T-helper 9 cell (primary cell): Measurements from ENCODE around the gene PIGX.
"Not testable (repeated sequence)": the region's sequence is repeated elsewhere in the genome, so short reads cannot be mapped to it uniquely, and the experiment has no call there.

Experiments
- DNase-seq: peaks from one replicate; pipeline ENCODE4 v3.0.0-alpha.2; 2020

PIGX gene

DNA sequence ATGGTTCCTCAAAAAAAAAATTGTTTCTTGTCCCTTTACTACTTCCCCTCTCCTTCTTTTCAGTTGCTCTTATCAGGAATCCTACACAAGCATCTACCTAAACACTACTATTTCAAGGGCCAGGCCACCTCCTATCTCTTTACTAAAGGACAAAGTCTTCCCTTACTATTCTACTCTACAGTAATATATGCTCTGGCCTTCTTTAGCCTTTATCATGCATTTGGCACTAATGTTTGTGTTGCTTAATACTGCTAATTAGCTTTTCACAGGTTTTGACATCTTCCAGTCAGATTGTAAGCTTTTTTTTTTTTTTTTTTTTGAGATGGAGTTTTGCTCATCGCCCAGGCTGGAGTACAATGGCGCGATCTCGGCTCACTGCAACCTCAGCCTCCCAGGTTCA, 5.4 kb upstream of the PIGX start:
- DNase-seq: no peak

DNA sequence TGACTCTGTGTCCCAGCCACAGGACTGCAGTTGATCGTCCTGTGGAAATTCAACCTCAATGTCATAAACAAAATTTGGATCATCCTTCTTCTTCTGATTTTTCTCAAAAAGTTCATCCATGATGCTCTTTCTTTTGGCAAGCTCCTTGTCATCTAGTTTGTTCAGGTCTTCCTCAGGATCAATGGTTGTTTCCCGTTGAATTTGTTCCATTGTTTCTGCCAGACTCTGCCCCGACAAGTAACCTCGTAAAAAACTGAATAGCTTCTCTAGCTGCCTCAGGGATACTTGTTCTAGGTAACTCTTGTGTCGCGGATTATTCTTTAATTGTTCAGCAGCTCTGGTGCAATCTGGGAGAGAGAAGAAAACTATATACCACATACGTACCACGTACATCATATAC, 4.6 kb upstream of the PIGX start:
- DNase-seq: no peak

DNA sequence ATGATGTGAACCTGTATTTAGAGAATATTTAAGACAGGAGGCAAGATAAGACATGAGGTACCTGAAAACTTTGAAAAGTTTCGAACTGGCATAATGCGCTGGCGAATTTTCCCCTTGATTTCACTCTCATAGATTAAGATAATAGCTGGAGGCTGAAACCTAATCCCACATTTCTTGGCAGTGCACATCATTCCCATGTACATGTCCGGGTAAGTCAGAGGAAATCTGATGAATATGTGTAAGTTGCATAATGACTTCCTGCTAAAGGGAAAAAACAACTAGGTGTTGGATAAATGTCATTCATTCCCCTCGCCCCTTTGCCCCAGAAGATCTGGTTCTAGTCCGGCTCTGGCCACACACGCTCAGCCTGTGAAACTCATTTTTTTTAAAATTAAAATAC, 3.7 kb upstream of the PIGX start:
- DNase-seq: no peak

DNA sequence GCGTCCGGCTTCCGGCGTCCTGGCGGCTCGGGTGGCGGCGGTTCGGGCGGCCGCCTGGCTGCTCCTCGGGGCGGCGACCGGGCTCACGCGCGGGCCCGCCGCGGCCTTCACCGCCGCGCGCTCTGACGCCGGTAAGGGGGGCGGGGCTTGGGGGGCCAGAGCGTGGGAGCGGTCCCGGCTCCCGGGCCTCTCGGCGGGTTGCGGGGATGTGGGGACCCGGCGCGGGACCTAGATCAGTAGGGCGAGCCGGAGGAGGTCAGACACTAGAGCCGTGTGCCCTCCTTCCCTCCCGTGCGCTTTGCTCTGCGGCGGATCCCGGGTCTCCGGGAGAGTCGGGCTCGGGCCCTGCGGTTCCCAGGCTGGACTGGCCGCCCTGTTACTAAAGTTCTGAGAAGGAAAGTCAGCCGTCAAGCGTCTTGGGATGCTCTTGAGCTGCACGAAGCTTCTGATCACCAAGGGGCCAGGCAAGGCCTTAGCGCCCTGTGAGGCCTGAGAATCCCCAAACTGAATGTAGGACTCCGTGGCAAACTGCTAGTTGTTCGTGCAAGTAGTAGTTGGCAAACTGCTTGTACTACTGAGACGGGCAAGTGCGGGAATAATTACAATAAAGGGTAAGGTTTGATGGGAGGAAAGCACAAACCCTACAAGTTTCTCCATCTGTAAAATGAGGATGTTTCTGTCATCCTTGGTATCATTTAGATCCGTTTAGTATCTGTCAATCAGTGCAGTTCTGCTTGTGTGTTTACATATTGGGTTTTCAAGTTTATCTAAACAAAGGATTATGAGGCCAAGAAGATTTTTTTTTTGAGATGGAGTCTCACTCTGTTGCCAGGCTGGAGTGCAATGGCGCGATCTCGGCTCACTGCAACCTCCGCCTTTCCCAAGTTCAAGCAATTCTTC, 587 bp downstream of the PIGX start:
- peak; percentile 68 for DNase-seq

DNA sequence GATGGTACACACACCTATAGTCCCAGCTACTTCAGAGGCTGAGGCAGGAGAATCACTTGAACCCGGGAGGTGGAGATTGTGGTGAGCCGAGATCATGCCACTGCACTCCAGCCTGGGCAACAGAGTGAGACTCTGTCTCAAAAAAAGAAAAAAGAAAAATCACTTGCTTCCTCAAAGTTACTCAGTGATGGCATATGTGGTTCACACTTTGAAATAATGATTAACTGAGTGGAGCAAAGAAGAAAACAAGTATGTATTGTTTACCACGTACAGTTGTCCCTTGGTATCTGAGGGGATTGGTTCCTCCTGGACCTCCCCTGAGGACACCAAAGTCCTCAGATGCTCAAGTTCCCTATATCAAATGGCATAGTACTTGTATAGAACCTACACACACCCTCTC, 5.0 kb downstream of the PIGX start:
- not testable (repeated sequence) for DNase-seq

DNA sequence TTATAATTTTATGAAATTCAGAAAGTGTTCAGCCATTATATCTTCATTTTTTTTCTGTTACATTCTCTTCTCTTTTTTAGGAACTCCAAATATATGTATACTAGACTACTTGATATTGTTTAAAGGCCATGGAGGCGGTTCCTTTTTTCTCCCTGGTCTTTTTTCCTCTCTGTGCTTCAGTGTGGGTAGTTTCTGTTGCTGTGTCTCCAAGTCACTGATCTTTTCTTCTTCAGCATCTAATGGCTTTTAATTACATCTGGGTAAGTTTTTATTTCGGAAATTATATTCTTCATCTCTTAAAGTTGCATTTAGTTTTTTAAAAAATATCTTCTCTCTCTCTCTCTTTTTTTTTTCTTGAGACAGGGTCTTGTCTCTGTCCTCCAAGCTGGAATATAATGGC, 8.9 kb downstream of the PIGX start:
- DNase-seq: no peak

DNA sequence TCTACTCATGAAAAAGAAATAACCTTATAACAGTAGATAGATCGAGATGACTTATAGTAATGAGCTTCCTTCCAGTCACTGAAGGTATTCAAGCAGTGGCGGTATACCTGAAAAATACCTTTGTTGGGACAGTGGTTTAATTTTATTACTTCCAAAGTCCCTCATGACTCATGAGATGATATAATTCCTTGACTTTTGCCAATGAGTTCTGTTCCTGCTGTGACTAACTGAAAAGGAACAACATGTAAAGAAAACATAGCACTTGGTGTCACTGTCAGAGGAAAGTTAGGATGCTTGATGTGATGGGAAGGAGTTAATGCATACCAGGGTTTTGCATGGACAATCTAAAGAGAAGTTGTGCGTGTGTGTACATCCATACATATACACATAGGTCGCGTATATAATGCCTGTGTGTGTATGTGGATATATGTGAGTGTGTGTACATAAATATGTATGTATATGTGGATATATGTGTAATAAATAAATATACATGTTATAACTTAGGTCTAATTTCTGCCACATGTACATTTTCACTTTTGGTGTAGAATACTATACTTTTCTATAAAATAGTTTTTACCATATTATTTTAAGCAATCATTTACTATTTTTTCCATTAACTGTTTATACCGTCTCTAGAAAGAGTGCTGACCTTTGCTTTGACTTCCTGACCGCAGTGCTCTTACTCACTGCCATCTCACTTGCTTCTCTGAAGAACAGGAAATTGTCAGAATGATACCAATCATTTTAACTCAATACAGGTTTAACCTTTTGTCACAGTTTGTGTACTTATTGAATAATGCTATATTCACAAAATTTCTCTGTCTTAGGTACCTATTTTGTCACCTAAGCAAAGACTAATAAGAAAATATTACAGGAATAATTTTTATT, 14.9 kb downstream of the PIGX start:
- DNase-seq: no peak

DNA sequence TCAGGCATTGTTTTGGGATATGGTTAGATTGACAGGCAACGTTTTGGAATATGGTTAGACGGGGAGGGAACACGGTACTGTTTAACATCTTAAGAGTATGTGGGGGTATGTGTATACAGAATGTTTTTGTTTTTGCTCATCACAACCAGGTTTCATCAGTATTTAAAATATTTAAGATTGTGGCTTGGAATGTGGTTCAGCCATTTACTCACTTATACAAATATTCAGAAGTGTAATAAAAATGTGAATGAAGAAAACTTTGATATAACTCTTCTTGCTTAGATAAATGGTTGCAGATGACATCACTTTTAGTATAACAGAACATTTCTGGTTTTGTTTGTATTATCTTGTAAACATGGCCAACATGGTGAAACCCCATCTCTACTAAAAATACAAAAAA, 23.6 kb downstream of the PIGX start:
- DNase-seq: no peak

DNA sequence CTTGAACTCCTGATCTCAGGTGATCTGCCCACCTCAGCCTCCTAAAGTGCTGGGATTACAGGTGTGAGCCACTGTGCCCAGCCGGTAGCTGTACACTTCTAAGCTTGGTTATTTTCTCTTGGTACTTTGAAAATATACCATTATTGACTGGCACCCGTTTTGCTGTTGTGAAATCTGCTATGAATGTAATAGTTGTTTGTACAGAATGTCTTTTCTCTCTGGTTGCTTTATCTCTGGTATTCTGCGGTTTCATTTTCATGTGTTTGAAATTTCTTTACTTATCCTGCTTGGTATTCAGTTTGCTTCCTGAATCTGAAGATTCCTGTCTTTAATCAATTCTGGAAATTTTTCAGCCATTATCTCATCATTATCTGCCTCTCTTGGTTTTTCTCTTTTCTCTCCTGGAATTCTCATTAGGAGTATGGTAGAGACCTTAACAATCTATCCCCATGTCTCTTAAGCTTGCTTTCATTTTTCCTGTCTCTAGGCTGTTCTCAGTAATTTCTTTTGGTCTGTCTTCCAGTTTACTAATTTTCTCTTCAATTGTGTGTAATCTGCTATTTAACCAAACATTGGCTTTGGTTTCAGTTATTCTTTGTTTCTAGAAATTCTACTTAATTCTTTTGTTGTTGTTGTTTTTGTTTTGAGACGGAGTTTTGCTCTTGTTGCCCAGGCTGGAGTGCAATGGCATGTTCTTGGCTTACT, 24.6 kb downstream of the PIGX start:
- no peak for DNase-seq

DNA sequence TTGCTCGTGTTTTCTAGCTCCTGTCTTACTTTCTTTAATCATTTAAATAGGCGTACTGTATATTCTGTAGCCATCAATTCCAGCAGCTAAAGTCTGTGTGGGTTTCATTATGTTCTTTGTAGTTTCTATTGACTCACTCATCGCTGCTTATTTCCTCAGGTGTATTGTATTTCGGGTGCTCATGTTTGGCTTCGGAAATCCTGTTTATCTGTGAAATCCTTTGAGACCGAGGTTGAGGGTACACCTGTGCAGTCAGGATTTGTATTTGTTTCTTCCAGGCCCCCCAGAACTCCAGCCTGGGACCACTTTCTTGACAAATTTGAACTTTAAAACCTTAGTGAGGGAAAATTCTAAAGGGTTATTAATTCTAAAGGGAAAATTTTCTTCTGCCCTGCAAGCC, 25.5 kb downstream of the PIGX start:
- no peak for DNase-seq

DNA sequence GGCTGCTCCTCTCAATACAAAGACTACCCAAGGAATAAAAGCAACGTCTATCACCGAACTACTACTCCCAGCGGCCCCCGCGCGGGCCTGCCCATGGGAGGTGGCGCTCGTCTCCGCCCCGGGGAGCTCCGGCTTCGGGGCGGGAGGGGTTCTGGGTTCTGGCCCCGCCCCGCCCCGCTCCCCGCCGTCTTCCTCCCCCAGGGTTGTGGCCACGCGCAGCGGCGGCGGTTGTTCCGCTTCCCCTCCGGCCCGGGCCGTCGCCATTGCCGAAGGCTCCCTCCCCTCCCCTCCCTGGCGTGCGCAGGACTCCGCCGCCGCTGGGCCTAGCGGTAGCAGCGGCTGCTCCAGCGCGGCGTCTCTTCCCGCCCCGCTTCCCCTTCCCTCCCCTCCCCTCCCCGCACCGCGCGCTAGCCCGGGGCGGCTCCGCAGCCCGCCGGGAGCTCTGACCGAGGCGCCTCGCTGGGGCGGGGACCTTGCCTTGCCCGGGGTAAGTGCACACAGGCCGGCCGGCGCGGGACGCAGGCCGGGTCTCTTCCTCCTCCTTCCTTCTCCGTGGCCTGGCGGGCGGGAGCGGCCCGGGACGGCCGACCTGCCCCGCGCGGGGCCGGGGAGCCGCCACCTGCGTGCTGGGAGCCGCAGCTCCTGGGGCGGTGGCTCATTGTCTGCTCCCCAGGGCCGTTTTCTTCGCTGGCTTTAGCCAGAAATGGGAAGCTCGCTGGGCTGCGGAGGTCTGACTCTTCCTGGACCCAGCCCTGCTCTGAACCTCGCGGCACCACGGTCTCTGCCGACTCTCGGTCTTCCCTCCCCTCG, 27.7 kb downstream of the PIGX start, which contains the start of gene PAK2:
PAK2 (plus strand) TSS at position 187 of the 810 bp plus-strand sequence. CDS start 42,790 bp downstream, outside the sequence.
- DNase-seq: peak; percentile 89

DNA sequence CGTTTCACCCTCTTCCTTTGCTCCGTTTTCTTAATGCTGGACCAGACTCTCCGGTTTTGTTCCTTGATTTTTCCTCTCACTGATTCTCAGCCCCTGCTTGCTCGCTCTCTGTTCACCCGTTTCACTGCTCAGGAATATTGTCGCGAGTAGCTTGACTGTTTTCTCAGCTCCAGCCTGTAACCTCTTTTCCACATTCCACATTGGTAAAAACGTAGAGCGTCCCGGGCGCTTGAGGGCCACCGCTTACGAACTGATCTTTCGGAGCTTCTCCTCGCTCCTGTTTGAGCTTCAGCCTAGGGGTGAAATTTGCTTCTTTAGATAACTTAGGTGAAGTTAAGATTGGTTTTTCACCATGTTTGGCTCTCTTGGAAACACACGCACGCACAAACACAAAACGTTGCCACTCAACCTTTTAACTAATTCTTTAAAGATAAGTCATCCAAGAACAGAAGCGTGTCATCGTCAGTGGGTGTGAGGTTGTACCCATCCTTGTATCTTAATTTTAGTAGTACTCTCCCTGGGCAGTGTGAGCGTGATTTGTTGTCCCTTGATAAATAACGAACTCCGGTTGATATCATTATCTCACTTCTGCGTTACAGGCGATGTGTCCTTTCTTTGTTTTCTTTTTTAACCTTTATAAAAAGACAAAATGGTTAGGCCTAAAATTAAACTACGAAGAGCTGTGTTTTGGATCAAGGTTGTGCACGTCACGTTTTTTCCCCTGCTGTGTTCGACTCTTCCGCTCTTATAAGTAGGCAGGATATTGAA, 28.5 kb downstream of the PIGX start:
- DNase-seq: peak; percentile 6

DNA sequence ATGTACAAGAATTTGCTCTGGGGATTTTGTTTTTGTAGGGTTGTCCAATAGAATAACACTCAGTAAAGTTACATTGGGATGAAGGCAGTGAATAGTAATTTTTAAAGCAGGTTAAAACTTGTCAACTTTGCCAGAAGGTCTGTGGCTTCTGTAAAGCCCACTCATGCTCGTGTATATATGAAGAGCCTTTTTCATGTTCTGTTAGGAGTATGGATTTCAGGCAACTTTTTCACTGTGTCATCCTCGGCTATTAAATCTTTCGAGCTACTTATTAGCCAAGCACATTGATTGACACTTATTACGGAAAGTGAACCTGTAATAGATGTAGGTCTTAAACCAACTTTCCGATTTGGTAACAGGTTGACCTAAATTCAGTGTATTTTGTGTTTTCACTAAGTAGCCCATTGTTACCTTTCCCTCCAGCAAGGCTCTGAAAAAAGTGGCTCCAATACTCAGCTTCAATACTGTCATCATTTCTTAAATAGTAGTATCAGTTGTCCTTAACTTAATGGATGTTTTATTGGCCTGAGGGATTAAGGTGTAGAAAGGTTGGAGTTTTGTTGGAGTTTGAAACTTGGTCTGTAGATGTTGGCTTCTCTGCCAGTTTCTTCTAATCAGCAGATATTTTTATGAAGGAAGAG, 29.2 kb downstream of the PIGX start:
- no peak for DNase-seq

DNA sequence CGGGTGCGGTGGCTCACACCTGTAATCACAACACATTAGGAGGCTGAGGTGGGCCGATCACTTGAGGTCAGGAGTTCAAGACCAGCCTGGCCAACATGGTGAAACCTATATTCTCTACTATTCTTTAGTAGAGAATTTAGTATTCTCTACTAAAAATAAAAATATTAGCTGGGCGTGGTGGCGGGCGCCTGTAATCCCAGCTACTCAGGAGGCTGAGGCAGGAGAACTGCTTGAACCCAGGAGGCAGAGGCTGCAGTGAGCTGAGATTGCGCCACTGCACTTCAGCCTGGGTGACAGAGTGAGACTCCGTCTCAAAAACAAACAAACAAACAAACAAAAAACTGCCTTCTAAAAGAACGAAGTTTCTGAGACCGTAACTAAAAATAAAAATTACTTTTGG, 31.4 kb downstream of the PIGX start:
- not testable (repeated sequence) for DNase-seq

DNA sequence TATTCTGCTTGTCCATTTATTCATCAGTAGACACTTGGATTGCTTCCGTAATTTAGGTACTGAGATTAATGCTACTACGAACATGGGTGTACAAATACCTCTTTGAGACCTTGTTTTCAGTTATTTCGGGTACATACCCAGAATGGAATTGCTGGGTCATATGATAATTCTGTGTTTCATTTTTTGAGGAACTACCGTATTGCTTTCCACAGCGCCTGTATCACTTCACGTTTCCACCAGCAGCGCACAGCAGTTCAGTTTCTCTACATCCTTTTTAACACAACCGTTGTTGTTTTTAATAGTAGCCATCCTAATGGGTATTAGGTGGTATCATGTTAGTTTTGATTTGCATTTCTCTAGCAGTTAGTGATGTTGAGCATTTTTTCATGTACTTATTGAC, 36.9 kb downstream of the PIGX start:
- DNase-seq: no peak

DNA sequence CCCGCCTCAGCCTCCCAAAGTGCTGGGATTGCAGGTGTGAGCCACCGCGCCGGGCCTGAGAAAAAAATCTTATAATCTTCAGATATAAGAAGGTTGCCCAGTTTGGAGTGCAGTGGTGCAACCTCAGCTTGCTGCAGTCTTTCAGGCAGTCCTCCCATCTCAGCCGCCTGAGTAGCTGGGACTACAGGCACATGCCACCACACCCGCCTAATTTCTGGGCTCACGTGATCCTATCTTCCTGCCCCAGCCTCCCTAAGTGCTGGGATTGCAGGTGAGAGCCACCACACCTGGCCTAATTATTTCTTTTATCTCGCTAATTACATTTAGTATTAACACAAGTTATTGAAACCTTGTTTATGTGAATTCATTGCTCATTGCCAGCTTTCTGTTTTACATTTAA, 41.0 kb downstream of the PIGX start:
- DNase-seq: no peak

DNA sequence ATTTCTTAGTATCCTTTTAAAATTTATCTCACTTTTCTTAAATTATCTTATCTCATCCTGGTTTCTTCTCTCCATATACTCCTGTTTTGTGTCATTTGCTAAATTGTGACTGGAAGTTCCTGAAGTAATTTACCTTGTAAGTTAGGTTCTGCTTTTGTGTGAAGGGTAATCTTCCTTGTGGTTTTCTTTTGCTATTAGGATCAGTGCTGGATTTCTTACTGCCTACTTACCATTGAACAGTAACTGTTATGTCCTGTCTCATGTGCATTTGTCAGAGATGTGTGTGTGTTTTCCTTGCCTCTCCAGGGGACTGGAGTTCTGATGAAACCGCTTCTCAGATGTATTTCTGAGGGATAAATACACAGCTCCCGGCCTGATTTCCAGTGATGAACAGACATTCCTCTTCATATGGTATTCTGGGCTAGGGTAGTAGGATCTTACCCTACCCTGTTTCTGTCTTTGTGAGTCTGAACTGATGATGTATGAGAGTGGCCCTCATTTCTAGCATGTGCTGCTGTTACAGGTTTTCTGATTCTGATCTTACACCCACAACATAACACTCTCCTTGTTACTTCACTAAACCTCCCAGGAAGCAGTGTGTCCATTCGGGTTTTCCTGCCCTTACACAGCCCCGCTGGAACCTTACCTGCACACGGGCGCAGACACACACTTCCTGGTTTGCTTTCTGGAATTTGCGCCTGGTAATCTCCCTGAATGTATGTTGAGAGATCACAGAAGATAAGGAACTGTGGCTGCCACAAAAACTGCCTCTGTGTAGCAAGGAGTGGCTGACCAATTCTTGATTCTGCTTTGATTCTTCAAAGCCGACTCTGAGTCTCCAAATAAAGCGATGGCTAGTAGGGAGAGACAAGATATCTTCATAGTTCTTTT, 42.2 kb downstream of the PIGX start:
- DNase-seq: no peak

DNA sequence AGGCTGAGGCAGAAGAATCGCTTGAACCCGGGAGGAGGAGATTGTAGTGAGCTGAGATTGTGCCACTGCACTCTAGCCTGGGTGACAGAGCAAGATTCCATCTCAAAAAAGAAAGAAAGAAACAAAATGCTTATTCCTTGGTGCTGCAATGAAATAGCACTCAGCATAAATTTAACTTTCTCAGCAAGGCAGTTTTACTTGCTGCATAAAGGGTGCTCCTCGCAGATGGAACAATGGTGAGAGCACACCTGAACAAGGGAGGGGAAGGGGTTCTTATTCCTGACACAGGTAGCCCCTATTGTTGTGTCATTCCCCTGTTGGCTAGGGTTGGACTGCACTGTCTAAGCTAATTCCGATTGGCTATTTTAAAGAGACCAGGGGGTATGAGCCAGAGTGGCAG, 44.6 kb downstream of the PIGX start:
- DNase-seq: no peak

DNA sequence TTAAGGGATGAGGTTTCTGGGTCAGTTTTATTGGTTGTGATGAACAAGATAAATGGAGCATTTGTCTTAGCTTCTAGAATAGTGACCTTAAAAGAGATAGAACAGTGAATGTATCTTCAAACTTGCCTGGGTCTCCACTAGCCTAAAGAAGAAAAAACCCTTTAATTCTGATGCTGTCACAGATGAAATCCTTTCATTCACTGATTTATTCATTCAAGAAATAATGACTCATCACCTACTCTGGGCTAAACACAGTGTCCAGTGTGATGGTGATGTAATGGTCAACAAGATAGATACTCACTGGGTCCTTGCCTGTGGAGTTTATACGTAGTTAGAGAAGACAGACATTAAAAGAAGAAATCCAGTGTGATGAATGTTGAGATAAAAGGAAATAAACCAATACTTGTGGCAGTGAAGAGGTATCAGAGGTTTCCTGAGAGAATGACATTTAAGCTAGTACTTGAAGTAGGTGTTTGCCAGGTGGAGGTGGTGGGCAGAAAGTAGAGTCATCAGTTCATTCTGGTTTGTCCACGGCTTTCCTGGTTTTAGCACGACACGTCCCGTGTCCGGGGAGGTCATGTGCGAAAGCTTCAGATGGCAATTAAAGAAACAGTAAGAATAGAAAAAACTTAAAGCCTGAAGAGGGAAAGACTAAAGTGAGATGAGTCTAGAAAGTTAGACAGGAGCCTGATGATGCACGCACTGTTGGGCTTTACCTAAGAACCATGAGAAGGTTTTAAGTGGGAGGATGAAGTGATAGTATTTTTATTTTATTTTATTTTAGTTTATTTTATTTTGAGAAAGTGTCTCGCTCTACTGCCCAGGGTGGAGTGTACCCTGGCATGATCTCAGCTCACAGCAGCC, 45.9 kb downstream of the PIGX start:
- no peak for DNase-seq
